Stomach (tissue), 4 donors: ENCODE data around the gene CYP46A1.

ENCODE experiments used
- CTCF ChIP-seq, 7 experiments: fragments of 450-650 bp in 4 of 7; fragments of 200-600 bp in 3 of 7; sonication (generic) in 3 of 7; IDR thresholded peaks; one replicate each; pipeline ENCODE4 v1.5.1; 2016 to 2019; ENCODE audit warnings: antibody characterized with exemption in 7 of 7, control low read depth in 2 of 7, mild to moderate bottlenecking in 1 of 7
- POLR2A ChIP-seq, 4 donors: fragments of 450-650 bp; IDR thresholded peaks; one replicate each; pipeline ENCODE4 v1.6.1; 2016; ENCODE audit warnings: antibody characterized with exemption in 4 of 4, control low read depth in 2 of 4, mild to moderate bottlenecking in 1 of 4, moderate library complexity in 1 of 4
- POLR2AphosphoS5 ChIP-seq, 3 donors: sonication (generic); formaldehyde crosslinking; IDR thresholded peaks; one replicate each; pipeline ENCODE4 v1.6.1; 2016; ENCODE audit warnings: antibody characterized with exemption in 3 of 3

GRCh38 chr14:99634443-99634842 is 49.7 kb upstream of the CYP46A1 start:
- TF ChIP-seq CTCF (IDR thresholded peaks at IDR 0.05) (no peak), POLR2A (IDR thresholded peaks at IDR 0.05) (no peak), POLR2AphosphoS5 (IDR thresholded peaks at IDR 0.05) (no peak)
